Measurements from ENCODE around the gene LRCH1. TPM values are rescaled to one million over a fixed set of nuclear protein-coding genes. Genes with fewer than 3 reads are reported as not detected.
A peak's percentile ranks its signal among the peaks of the same experiment; 100 is the strongest.

Gene LRCH1
- total RNA-seq, 1 donor from 2014 or later: 17.0 TPM

- TF ChIP-seq CTCF (conservative IDR thresholded peaks at IDR 0.05; ENCODE audit: low read depth, low read length): no peak
- no peak overlapping the region for H3K4me3 ChIP-seq (ENCODE audit: low read depth, low read length)
- DNase-seq (ENCODE audit: low read depth): no peak
Observed at GRCh38 chr13:46544208-46544607, 8.8 kb upstream of the LRCH1 start.

GRCh38 chr13:46544811-46545210 is 8.2 kb upstream of the LRCH1 start:
- DNase-seq (ENCODE audit: low read depth): no peak
- no peak for TF ChIP-seq CTCF (conservative IDR thresholded peaks at IDR 0.05; ENCODE audit: low read depth, low read length)
- H3K4me3 ChIP-seq (ENCODE audit: low read depth, low read length): no peak overlapping the region

GRCh38 chr13:46546084-46546768 is 6.7 kb upstream of the LRCH1 start:
- no peak for TF ChIP-seq CTCF (conservative IDR thresholded peaks at IDR 0.05; ENCODE audit: low read depth, low read length)
- H3K4me3 ChIP-seq (ENCODE audit: low read depth, low read length): no peak overlapping the region
- no peak for DNase-seq (ENCODE audit: low read depth)

GRCh38 chr13:46550822-46551221 is 2.1 kb upstream of the LRCH1 start:
- TF ChIP-seq CTCF (conservative IDR thresholded peaks at IDR 0.05; ENCODE audit: low read depth, low read length): no peak
- no peak overlapping the region for H3K4me3 ChIP-seq (ENCODE audit: low read depth, low read length)
- no peak for DNase-seq (ENCODE audit: low read depth)

- no peak for DNase-seq (ENCODE audit: low read depth)
- peak; percentile 98 for TF ChIP-seq CTCF (conservative IDR thresholded peaks at IDR 0.05; ENCODE audit: low read depth, low read length)
- peak overlapping the region; percentile 97 for H3K4me3 ChIP-seq (ENCODE audit: low read depth, low read length)
Observed at GRCh38 chr13:46551410-46552302, 1.3 kb upstream of the LRCH1 start.

GRCh38 chr13:46552303-46552682 is 677 bp upstream of the LRCH1 start:
- no peak for DNase-seq (ENCODE audit: low read depth)
- H3K4me3 ChIP-seq (ENCODE audit: low read depth, low read length): peak overlapping the region; percentile 97
- TF ChIP-seq CTCF (conservative IDR thresholded peaks at IDR 0.05; ENCODE audit: low read depth, low read length): no peak

All from epithelial cell of proximal tubule (primary cell).